Cardiac fibroblast (primary cell): ENCODE data around the gene RASL10B.
"Not testable (repeated sequence)": the region's sequence is repeated elsewhere in the genome, so short reads cannot be mapped to it uniquely, and the experiment has no call there.

Source experiments
- DNase-seq, 2 donors: peaks; one replicate each; pipeline versions ENCODE4 v3.0.0 to v3.0.0-alpha.2; 2010; ENCODE audit warnings: low read depth in 2 of 2
- H3K4me3 ChIP-seq, 2 donors: replicated peaks in 1 of 2; 1 replicate in 1 of 2; 2 replicates in 1 of 2; pipeline ENCODE4 v1.5.1; 2011; ENCODE audit warnings: low read depth in 2 of 2, low read length in 2 of 2, mild to moderate bottlenecking in 2 of 2, moderate library complexity in 1 of 2
- CTCF ChIP-seq: IDR thresholded peaks from one replicate; pipeline ENCODE4 v1.5.1; 2011; ENCODE audit warnings: low read depth, mild to moderate bottlenecking, low read length, inconsistent platforms

Gene RASL10B

GRCh38 chr17:35695613-35696012 lies 35.8 kb upstream of the RASL10B start:
- DNase-seq: no peak
- no peak for TF ChIP-seq CTCF
- no peak overlapping the region for H3K4me3 ChIP-seq

GRCh38 chr17:35698800-35699199 lies 32.6 kb upstream of the RASL10B start:
- no peak overlapping the region for H3K4me3 ChIP-seq
- DNase-seq: no peak
- TF ChIP-seq CTCF: no peak

- no peak for TF ChIP-seq CTCF
- peak in 1 of 2 donors; percentile 44 for DNase-seq
- no peak overlapping the region for H3K4me3 ChIP-seq
Measured at GRCh38 chr17:35700150-35700549, 31.3 kb upstream of the RASL10B start.

- no peak for TF ChIP-seq CTCF
- no peak overlapping the region for H3K4me3 ChIP-seq
- DNase-seq: no peak
Measured at GRCh38 chr17:35701491-35701890, 29.9 kb upstream of the RASL10B start.

GRCh38 chr17:35703308-35703707 lies 28.1 kb upstream of the RASL10B start:
- DNase-seq, H3K4me3 ChIP-seq: not testable (repeated sequence)

- no peak overlapping the region for H3K4me3 ChIP-seq
- no peak for TF ChIP-seq CTCF
- no peak for DNase-seq
Measured at GRCh38 chr17:35705230-35705629, 26.2 kb upstream of the RASL10B start.

- TF ChIP-seq CTCF: no peak
- no peak for DNase-seq
- no peak overlapping the region for H3K4me3 ChIP-seq
Measured at GRCh38 chr17:35705705-35706104, 25.7 kb upstream of the RASL10B start.
